HG02642 (cell line): ENCODE results near the gene IFNG-AS1.
A peak's percentile ranks its signal among the peaks of the same experiment; 100 is the strongest.

Source experiments
- ATAC-seq: cut with Tn5 transposase; IDR thresholded peaks from one replicate; pipeline ENCODE4 v1.9.1; 2021; ENCODE audit warnings: mild to moderate bottlenecking; ENCODE audit not compliant: unreplicated experiment, poor library complexity

IFNG-AS1 gene

GRCh38 chr12:67989184-67989920, at the start of gene IFNG-AS1:
Gene IFNG-AS1 (plus strand): TSS chr12:67989447.
- peak; percentile 54 for ATAC-seq

GRCh38 chr12:67939611-67940010, 49.6 kb upstream of the IFNG-AS1 start:
- no peak for ATAC-seq

- ATAC-seq, result no peak
Measured at GRCh38 chr12:67940780-67941243, 48.4 kb upstream of the IFNG-AS1 start.

- ATAC-seq, result no peak
Measured at GRCh38 chr12:67942724-67943123, 46.5 kb upstream of the IFNG-AS1 start.

GRCh38 chr12:67943141-67943892, 45.9 kb upstream of the IFNG-AS1 start:
- peak; percentile 70 for ATAC-seq

GRCh38 chr12:67944093-67944492, 45.2 kb upstream of the IFNG-AS1 start:
- no peak for ATAC-seq

GRCh38 chr12:67952787-67953186, 36.5 kb upstream of the IFNG-AS1 start:
- ATAC-seq, result no peak

GRCh38 chr12:67957383-67957782, 31.9 kb upstream of the IFNG-AS1 start:
- no peak for ATAC-seq

- ATAC-seq, result no peak
Measured at GRCh38 chr12:67958187-67958586, 31.1 kb upstream of the IFNG-AS1 start.

GRCh38 chr12:67964456-67964855, 24.8 kb upstream of the IFNG-AS1 start:
- no peak for ATAC-seq

- ATAC-seq, result no peak
Measured at GRCh38 chr12:67966560-67966959, 22.7 kb upstream of the IFNG-AS1 start.

GRCh38 chr12:67968321-67968720, 20.9 kb upstream of the IFNG-AS1 start:
- no peak for ATAC-seq

- ATAC-seq, result no peak
Measured at GRCh38 chr12:67968725-67969124, 20.5 kb upstream of the IFNG-AS1 start.

- no peak for ATAC-seq
Measured at GRCh38 chr12:67969134-67969802, 20.0 kb upstream of the IFNG-AS1 start.

GRCh38 chr12:67977668-67978067, 11.6 kb upstream of the IFNG-AS1 start:
- ATAC-seq, result no peak

- no peak for ATAC-seq
Measured at GRCh38 chr12:67980391-67980790, 8.9 kb upstream of the IFNG-AS1 start.

GRCh38 chr12:67981287-67982162, 7.7 kb upstream of the IFNG-AS1 start:
- ATAC-seq, result no peak

- ATAC-seq, result no peak
Measured at GRCh38 chr12:67982164-67982563, 7.1 kb upstream of the IFNG-AS1 start.

GRCh38 chr12:67986632-67987031, 2.6 kb upstream of the IFNG-AS1 start:
- no peak for ATAC-seq

GRCh38 chr12:67988601-67989021, 636 bp upstream of the IFNG-AS1 start:
- peak; percentile 78 for ATAC-seq
